SK-N-SH treated with all-trans-retinoic acid at 6 μM for 48 hours (cell line): Measurements from ENCODE around the gene TNK2.

Source experiments
- ARNTL ChIP-seq: fragments of 450-650 bp; formaldehyde crosslinking; IDR thresholded peaks from 2 replicates; pipeline ENCODE4 v1.5.0; 2020; ENCODE audit warnings: low read depth, mild to moderate bottlenecking, moderate library complexity, borderline replicate concordance
- BACH2 ChIP-seq: fragments of 250-450 bp; sonication (Bioruptor Pico); IDR thresholded peaks from 2 replicates; pipeline ENCODE4 v1.9.0; 2021; ENCODE audit warnings: mild to moderate bottlenecking, borderline replicate concordance
- GLIS3 ChIP-seq: fragments of 250-450 bp; sonication (Bioruptor Pico); IDR thresholded peaks from 2 replicates; pipeline ENCODE4 v1.5.0; 2020; ENCODE audit warnings: mild to moderate bottlenecking, moderate library complexity
- ISL1 ChIP-seq: fragments of 250-450 bp; sonication (Bioruptor Pico); IDR thresholded peaks from 2 replicates; pipeline ENCODE4 v2.1.2; 2022; ENCODE audit warnings: mild to moderate bottlenecking, moderate library complexity
- PPARA ChIP-seq: fragments of 250-450 bp; sonication (Bioruptor Pico); IDR thresholded peaks from 2 replicates; pipeline ENCODE4 v1.5.0; 2020; ENCODE audit warnings: mild to moderate bottlenecking, borderline replicate concordance
- TCF4 ChIP-seq: fragments of 250-450 bp; sonication (Bioruptor Pico); IDR thresholded peaks from 2 replicates; pipeline ENCODE4 v1.8.0; 2021; ENCODE audit warnings: mild to moderate bottlenecking, moderate library complexity, borderline replicate concordance
- ZFP3 ChIP-seq: fragments of 250-450 bp; sonication (Bioruptor Pico); IDR thresholded peaks from 2 replicates; pipeline ENCODE4 v1.5.0; 2020; ENCODE audit warnings: mild to moderate bottlenecking, moderate library complexity
- ZNF565 ChIP-seq: fragments of 450-650 bp; formaldehyde crosslinking; conservative IDR thresholded peaks from 2 replicates; pipeline ENCODE4 v1.5.0; 2020; ENCODE audit warnings: low read depth, mild to moderate bottlenecking, moderate library complexity
- TF ChIP-seq, protein P1 (sequence below): fragments of 250-450 bp; sonication (Bioruptor Pico); IDR thresholded peaks from 2 replicates; pipeline ENCODE4 v1.5.0; 2020; ENCODE audit warnings: mild to moderate bottlenecking, moderate library complexity
- TF ChIP-seq, protein P2 (sequence below): fragments of 250-450 bp; sonication (Bioruptor Pico); IDR thresholded peaks from 2 replicates; pipeline ENCODE4 v1.8.0; 2020; ENCODE audit warnings: mild to moderate bottlenecking, moderate library complexity, borderline replicate concordance

DNA sequence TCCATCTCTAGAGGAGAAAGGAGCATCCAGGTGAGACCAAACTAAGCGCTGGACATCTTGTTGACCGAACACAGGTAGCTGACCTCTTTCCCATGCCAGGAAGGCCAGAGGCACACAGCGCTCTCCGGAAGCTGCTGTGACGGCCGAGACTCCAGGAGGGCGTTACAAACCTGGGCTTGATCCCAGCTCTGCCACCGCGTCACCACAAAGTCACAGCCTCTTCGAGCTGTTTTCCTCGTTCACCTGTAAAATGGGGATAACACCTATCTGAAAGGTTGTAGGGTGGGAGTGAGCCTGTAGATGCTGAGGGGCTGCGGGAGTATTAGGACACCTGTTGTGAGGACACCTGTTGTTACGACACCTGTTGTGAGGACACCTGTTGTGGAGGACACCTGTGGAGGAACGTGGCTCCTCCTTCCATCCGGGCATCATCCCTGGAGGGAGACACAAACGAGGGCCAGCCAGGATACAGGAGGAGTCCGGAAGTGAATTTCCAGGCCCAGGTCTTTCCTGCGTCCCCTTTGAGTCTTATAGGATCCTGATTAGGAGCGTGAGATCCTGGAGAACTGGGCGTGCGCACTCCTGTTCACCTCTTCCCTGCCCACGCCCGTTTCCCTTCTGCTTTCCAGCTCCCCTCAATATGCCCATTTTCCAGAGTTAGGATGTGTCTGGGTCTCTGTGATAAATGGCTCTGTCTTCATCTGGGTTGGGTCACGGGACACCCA, 94.3 kb downstream of the TNK2 start:
- TF ChIP-seq ZFP3 (no peak), ISL1 (no peak), ZNF565 (CRISPR knock-in tag) (no peak), PPARA (CRISPR knock-in tag) (no peak), TCF4 (CRISPR knock-in tag) (no peak), ARNTL (CRISPR knock-in tag) (no peak), BACH2 (no peak), GLIS3 (CRISPR knock-in tag) (no peak)
- TF ChIP-seq, protein P1, sequence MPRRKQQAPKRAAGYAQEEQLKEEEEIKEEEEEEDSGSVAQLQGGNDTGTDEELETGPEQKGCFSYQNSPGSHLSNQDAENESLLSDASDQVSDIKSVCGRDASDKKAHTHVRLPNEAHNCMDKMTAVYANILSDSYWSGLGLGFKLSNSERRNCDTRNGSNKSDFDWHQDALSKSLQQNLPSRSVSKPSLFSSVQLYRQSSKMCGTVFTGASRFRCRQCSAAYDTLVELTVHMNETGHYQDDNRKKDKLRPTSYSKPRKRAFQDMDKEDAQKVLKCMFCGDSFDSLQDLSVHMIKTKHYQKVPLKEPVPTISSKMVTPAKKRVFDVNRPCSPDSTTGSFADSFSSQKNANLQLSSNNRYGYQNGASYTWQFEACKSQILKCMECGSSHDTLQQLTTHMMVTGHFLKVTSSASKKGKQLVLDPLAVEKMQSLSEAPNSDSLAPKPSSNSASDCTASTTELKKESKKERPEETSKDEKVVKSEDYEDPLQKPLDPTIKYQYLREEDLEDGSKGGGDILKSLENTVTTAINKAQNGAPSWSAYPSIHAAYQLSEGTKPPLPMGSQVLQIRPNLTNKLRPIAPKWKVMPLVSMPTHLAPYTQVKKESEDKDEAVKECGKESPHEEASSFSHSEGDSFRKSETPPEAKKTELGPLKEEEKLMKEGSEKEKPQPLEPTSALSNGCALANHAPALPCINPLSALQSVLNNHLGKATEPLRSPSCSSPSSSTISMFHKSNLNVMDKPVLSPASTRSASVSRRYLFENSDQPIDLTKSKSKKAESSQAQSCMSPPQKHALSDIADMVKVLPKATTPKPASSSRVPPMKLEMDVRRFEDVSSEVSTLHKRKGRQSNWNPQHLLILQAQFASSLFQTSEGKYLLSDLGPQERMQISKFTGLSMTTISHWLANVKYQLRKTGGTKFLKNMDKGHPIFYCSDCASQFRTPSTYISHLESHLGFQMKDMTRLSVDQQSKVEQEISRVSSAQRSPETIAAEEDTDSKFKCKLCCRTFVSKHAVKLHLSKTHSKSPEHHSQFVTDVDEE (CRISPR knock-in tag) = no peak
- TF ChIP-seq, protein P2, sequence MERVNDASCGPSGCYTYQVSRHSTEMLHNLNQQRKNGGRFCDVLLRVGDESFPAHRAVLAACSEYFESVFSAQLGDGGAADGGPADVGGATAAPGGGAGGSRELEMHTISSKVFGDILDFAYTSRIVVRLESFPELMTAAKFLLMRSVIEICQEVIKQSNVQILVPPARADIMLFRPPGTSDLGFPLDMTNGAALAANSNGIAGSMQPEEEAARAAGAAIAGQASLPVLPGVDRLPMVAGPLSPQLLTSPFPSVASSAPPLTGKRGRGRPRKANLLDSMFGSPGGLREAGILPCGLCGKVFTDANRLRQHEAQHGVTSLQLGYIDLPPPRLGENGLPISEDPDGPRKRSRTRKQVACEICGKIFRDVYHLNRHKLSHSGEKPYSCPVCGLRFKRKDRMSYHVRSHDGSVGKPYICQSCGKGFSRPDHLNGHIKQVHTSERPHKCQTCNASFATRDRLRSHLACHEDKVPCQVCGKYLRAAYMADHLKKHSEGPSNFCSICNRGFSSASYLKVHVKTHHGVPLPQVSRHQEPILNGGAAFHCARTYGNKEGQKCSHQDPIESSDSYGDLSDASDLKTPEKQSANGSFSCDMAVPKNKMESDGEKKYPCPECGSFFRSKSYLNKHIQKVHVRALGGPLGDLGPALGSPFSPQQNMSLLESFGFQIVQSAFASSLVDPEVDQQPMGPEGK (CRISPR knock-in tag) = no peak
